ENCODE measurements around the gene NEO1. TPM values are rescaled to one million over a fixed set of nuclear protein-coding genes. Genes with fewer than 3 reads are reported as not detected.

The NEO1 gene
- total RNA-seq, 1 experiment from 2014 or later: 41.8 TPM

- Histone ChIP-seq H3K18ac (ENCODE audit: insufficient read length, low read depth, low read length) (no peak overlapping the region), H4K5ac (ENCODE audit: insufficient read length, low read depth, low read length) (no peak overlapping the region), H2BK5ac (ENCODE audit: insufficient read length, low read length) (no peak overlapping the region), H2BK120ac (ENCODE audit: low read depth, low read length, poor library complexity, severe bottlenecking) (no peak overlapping the region), H3K56ac (ENCODE audit: insufficient read length, low read depth, low read length) (no peak overlapping the region), H3K4me2 (ENCODE audit: insufficient read depth, insufficient read length, low read length) (no peak overlapping the region), H3K14ac (ENCODE audit: insufficient read depth, low read length) (0 out of 2 replicates have a peak overlapping the region, but pooled peaks have one; percentile 54), H3K27ac (ENCODE audit: insufficient read length, low read depth, low read length) (no peak overlapping the region), H3K27me3 (ENCODE audit: insufficient read depth, low read length) (no peaks in the 10 kb centered on the region), H3K79me2 (ENCODE audit: insufficient read depth, low read length) (no peaks in the 10 kb centered on the region), H3K4me1 (ENCODE audit: insufficient read depth, low read length) (no peaks in the 10 kb centered on the region), H2AK5ac (ENCODE audit: insufficient read length, low read length) (no peak overlapping the region), H4K8ac (replicated peaks; ENCODE audit: insufficient read length, low read depth, low read length) (no peak overlapping the region), H2AFZ (ENCODE audit: low read length) (no peak overlapping the region), H3K9me3 (ENCODE audit: control insufficient read depth, low read depth, low read length) (no peaks in the 10 kb centered on the region), H3K23ac (ENCODE audit: insufficient read length, low read depth, low read length) (no peak overlapping the region), H2BK12ac (ENCODE audit: insufficient read length, low read depth, low read length) (no peak overlapping the region), H2BK20ac (ENCODE audit: low read depth, low read length, poor library complexity, severe bottlenecking) (no peak overlapping the region), H3K79me1 (ENCODE audit: insufficient read depth, low read depth, low read length, poor library complexity, severe bottlenecking) (no peaks in the 10 kb centered on the region), H3K4ac (ENCODE audit: low read depth, low read length) (no peak overlapping the region), H4K91ac (ENCODE audit: insufficient read length, low read depth, low read length) (no peak overlapping the region), H3K9ac (ENCODE audit: extremely low read depth, insufficient read length, low read length) (no peak overlapping the region), H2BK15ac (ENCODE audit: low read depth, low read length) (no peak overlapping the region), H3K23me2 (ENCODE audit: insufficient read length, low read depth, low read length, poor library complexity, severe bottlenecking) (no peaks in the 10 kb centered on the region), H3T11ph (ENCODE audit: low read length) (no peak overlapping the region), H4K20me1 (ENCODE audit: control insufficient read depth, insufficient read depth, insufficient read length) (no peaks in the 10 kb centered on the region)
- WGBS (ENCODE audit: extremely low coverage, insufficient read length, low lambda C conversion rate): no CpG with 5 or more reads among the region's 15 CpGs
- H3K27ac Mint-ChIP-seq: peak overlapping the region; percentile 43 to 90 (median 74); a peak in 4 of 7 replicates
- peaks cover 10 to 12% of the 10 kb centered on the region in 2 experiments; a peak in 3 of 4 replicates for H3K4me1 Mint-ChIP-seq
- DNase-seq: no peak
- TF ChIP-seq CTCF (conservative IDR thresholded peaks at IDR 0.05): no peak
- no peak overlapping the region for H3K4me3 Mint-ChIP-seq
- peaks cover 13 to 29% (median 21%) of the 10 kb centered on the region in 3 experiments for H3K36me3 Mint-ChIP-seq (ENCODE audit: insufficient read depth in 1 of 3, low read depth in 3 of 3)
- H3K9me3 Mint-ChIP-seq: no peaks in the 10 kb centered on the region; a peak in 1 of 5 replicates
- no peaks in the 10 kb centered on the region for H3K27me3 Mint-ChIP-seq (ENCODE audit: low read depth)
Measured at GRCh38 chr15:73330206-73331051, 278.2 kb downstream of the NEO1 start.

All from H9 (cell line).